CD8-positive, alpha-beta memory T cell (primary cell): ENCODE measurements around the gene PHYKPL. TPM values are rescaled to one million over a fixed set of nuclear protein-coding genes. Genes with fewer than 3 reads are reported as not detected.

Source experiments
- CTCF ChIA-PET: fragments of 350-600 bp; sonication (Branson Sonifier 250); formaldehyde crosslinking; loops from one replicate; lab custom pipeline; 2021; ENCODE audit warnings: antibody characterized with exemption; lab: Charles Lee
- POLR2A ChIA-PET: fragments of 350-600 bp; sonication (Branson Sonifier 250); formaldehyde crosslinking; loops from one replicate; lab custom pipeline; 2021; ENCODE audit warnings: antibody characterized with exemption; lab: Charles Lee
- DNase-seq, 5 donors: peaks; one replicate each; pipeline versions ENCODE4 v3.0.0 to v3.0.0-alpha.2; 2020 to 2022; ENCODE audit warnings: mixed read lengths in 1 of 5
- H3K27ac ChIP-seq: one replicate; pipeline ENCODE4 v1.7.0; 2013; ENCODE audit warnings: low read depth, mild to moderate bottlenecking, low read length, moderate library complexity
- H3K27me3 ChIP-seq: 2 replicates; pipeline ENCODE4 v1.7.0; 2013; ENCODE audit warnings: low read length, mild to moderate bottlenecking; ENCODE audit not compliant: insufficient read depth, poor library complexity, severe bottlenecking
- H3K36me3 ChIP-seq: 2 replicates; pipeline ENCODE4 v1.7.0; 2013; ENCODE audit warnings: mild to moderate bottlenecking, low read length, moderate library complexity; ENCODE audit not compliant: insufficient read depth
- H3K4me1 ChIP-seq: 2 replicates; pipeline ENCODE4 v1.7.0; 2013; ENCODE audit warnings: mild to moderate bottlenecking, low read length, moderate library complexity; ENCODE audit not compliant: insufficient read depth
- H3K4me3 ChIP-seq: 2 replicates; pipeline ENCODE4 v1.7.0; 2013; ENCODE audit warnings: mild to moderate bottlenecking, low read length
- H3K9me3 ChIP-seq: 2 replicates; pipeline ENCODE4 v1.7.0; 2013; ENCODE audit warnings: mild to moderate bottlenecking, low read length
- H3K27ac Mint-ChIP-seq, 8 donors: one replicate each; pipeline ENCODE4 v1.8.0; 2020 to 2021; ENCODE audit warnings: mixed read lengths in 8 of 8, mild to moderate bottlenecking in 6 of 8, inconsistent platforms in 3 of 8, moderate library complexity in 3 of 8
- H3K27me3 Mint-ChIP-seq, 2 donors: one replicate each; pipeline ENCODE4 v1.8.0; 2020 to 2021; ENCODE audit warnings: mixed read lengths in 2 of 2, mild to moderate bottlenecking in 1 of 2, moderate library complexity in 1 of 2
- H3K36me3 Mint-ChIP-seq, 3 donors: one replicate each; pipeline ENCODE4 v1.8.0; 2020 to 2021; ENCODE audit warnings: mixed read lengths in 3 of 3, inconsistent platforms in 1 of 3, mild to moderate bottlenecking in 1 of 3
- H3K4me1 Mint-ChIP-seq, 3 donors: one replicate each; pipeline ENCODE4 v1.8.0; 2020 to 2021; ENCODE audit warnings: mixed read lengths in 3 of 3, inconsistent platforms in 1 of 3, mild to moderate bottlenecking in 1 of 3
- H3K4me3 Mint-ChIP-seq, 7 donors: one replicate each; pipeline ENCODE4 v1.8.0; 2020 to 2021; ENCODE audit warnings: mixed read lengths in 7 of 7, mild to moderate bottlenecking in 6 of 7, moderate library complexity in 4 of 7, inconsistent platforms in 2 of 7
- H3K9me3 Mint-ChIP-seq, 5 donors: one replicate each; pipeline ENCODE4 v1.8.0; 2020 to 2022; ENCODE audit warnings: mixed read lengths in 5 of 5, mild to moderate bottlenecking in 3 of 5, moderate library complexity in 2 of 5, inconsistent platforms in 1 of 5
- polyA plus RNA-seq: library from polyadenylated mRNA; unstranded; fragments of 300-500 nt; fragmentation: Illumina TruSeq; gene quantifications from one replicate; pipeline ENCODE4 v1.2.3, GENCODE V29; 2021
- total RNA-seq, 2 experiments: library from RNA; stranded (reverse); gene quantifications; one replicate each; pipeline ENCODE4 v1.2.3, GENCODE V29; 2021

The PHYKPL gene
- total and polyA plus RNA-seq, 3 experiments from 2014 or later = 41.6 to 61.1 (median 57.8) TPM

DNA sequence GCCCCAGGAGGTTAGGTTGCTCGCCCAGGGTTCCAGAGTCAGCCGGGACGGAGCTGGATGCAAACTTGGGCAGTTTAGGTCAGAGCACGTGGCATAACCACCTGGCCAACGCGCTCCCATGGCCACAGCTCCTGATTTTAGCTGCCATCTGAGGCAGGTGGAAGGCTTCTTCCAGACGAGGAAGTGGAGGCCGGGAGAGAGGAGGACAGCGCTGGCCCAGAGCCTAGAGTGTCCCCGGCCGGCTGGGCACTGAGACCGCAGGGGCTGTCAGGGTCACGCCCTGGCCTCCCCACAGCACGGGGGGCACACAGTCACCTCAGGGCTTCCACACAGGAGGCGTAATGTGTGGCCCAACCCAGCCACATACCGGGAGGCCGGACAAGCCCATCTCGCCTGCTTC lies 16.1 kb upstream of the PHYKPL start:
- Mint-ChIP-seq H3K27me3 (peaks cover 0 to 4% of the 10 kb centered on the region in 2 donors), H3K9me3 (peaks cover 0 to 3% (median 0%) of the 10 kb centered on the region in 5 donors), H3K4me3 (peak overlapping the region in 4 of 7 donors; percentile 66 to 84 (median 79)), H3K36me3 (no peaks in the 10 kb centered on the region), H3K27ac (peak overlapping the region in 6 of 8 donors; percentile 86 to 94 (median 92)), H3K4me1 (peaks cover 22 to 41% (median 36%) of the 10 kb centered on the region in 3 donors)
- Histone ChIP-seq H3K36me3 (no peaks in the 10 kb centered on the region), H3K27ac (no peak overlapping the region), H3K4me3 (no peak overlapping the region), H3K27me3 (no peaks in the 10 kb centered on the region), H3K9me3 (no peaks in the 10 kb centered on the region), H3K4me1 (peaks cover 23% of the 10 kb centered on the region)
- ChIA-PET POLR2A (interaction anchor here (0.6 kb wide), 1 partner anchor 158 kb away, joined by 4 read pairs; no protein-coding TSS in a partner anchor), CTCF (interaction anchor here (0.6 to 2.4 kb wide), 4 partner anchors 8 to 434 kb away, joined by 3 to 13 read pairs (median 4); no protein-coding TSS in a partner anchor)
- no peak for DNase-seq

DNA sequence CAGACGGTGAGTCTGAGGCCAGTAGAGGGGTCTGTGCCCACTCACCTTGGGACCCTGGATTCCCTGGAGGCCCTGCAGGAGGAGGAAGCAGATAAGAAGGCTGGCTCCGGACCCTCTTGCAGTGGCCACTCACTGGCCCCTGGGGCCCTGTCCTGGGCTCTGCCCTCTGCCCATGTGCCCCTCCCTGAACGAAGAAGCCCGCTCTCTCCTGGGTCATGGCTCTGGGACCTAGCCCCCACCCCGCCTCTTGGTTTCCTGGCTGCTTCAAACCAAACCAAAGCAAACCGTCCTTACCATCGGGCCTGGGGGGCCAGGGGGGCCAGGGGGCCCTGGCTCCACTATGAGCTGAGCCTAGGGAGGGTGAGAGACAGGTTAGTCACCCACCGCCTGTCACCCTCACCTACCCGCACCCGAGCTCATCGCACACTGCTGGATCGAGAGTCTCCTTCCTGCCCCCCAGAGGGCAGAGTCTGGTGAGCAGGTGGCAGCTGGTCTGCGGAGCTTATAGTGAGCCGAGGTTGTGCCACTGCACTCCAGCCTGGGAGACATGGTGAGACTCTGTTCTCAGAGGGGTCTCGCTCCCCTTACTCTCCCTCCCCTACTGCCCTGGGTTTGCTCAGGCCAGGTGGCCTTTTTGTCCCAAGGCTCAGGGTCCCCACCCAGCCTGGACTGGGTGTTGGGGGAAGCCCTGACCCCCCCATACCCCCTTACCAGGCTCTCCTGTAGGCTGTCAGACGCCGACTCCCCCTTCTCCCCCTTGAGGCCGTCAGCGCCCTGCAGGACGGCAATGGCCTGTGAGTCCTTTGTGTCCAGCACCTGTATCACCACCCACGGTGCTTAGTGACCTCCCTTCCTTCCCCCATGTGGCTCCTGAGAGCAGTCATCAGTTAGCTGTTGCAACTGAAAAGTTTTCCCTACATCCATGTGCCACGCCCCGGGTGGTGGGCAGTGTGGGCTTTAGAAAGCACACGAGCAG lies 15.2 kb upstream of the PHYKPL start:
- peaks cover 0 to 4% of the 10 kb centered on the region in 2 donors for H3K27me3 Mint-ChIP-seq

DNA sequence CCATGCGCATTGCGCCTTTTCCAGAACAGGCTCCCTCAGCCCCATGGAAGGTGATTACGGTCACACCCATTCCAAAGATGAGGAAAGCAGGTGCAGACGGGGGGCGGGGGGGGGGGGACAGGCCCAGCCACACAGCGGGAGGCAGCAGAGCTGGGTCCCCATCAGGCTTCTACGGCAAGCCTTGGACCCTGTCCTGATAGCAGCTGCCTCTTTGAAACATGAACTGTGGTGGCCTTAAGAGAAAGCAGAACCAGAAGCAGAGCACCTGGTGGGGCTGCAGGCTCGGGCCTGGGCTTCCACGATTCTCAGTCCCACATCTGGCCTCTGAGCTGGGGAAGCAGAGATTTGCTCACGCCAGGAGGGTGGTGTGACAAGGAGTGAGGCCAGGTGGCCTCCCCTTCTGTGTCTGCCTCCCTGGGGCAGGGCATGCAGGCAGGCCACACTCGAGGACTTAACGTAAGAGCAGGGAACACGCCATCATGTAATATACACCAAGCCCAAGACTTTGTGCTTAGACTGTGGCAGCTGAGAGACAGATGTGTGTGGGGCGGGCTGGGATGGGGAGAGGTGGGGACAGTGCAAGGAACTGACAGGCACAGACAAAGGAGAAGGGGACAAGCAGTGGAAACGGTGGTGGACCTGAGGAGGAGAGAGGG lies 14.2 kb upstream of the PHYKPL start:
- Mint-ChIP-seq H3K27me3 (peaks cover 0 to 4% of the 10 kb centered on the region in 2 donors), H3K27ac (peak overlapping the region in 3 of 8 donors; percentile 23 to 86 (median 72)), H3K9me3 (peaks cover 0 to 3% (median 0%) of the 10 kb centered on the region in 5 donors), H3K4me3 (peak overlapping the region in 1 of 7 donors; percentile 69), H3K4me1 (peaks cover 22 to 49% (median 38%) of the 10 kb centered on the region in 3 donors), H3K36me3 (no peaks in the 10 kb centered on the region)
- ChIA-PET CTCF (no interaction called here), POLR2A (no interaction called here)
- Histone ChIP-seq H3K27ac (no peak overlapping the region), H3K27me3 (no peaks in the 10 kb centered on the region), H3K4me3 (no peak overlapping the region), H3K9me3 (no peaks in the 10 kb centered on the region), H3K36me3 (no peaks in the 10 kb centered on the region), H3K4me1 (peaks cover 23% of the 10 kb centered on the region)
- no peak for DNase-seq

More for the DNA sequence above, 15.2 kb upstream of the PHYKPL start:
- H3K9me3 ChIP-seq = no peaks in the 10 kb centered on the region
- no peaks in the 10 kb centered on the region for H3K36me3 Mint-ChIP-seq
- DNase-seq = peak in 3 of 5 donors; percentile 26 to 62 (median 28)
- CTCF ChIA-PET = interaction anchor here (1.6 to 2.4 kb wide), 2 partner anchors 7 to 13 kb away, joined by 5 to 13 read pairs; no protein-coding TSS in a partner anchor
- H3K4me1 ChIP-seq = peaks cover 23% of the 10 kb centered on the region
- no peaks in the 10 kb centered on the region for H3K27me3 ChIP-seq
- no peak overlapping the region for H3K27ac ChIP-seq
- peaks cover 22 to 41% (median 34%) of the 10 kb centered on the region in 3 donors for H3K4me1 Mint-ChIP-seq
- H3K27ac Mint-ChIP-seq = peak overlapping the region in 4 of 8 donors; percentile 19 to 92 (median 58)
- H3K4me3 ChIP-seq = no peak overlapping the region
- POLR2A ChIA-PET = interaction anchor here (0.6 kb wide), 1 partner anchor 108 kb away, joined by 3 read pairs; no protein-coding TSS in a partner anchor
- no peak overlapping the region for H3K4me3 Mint-ChIP-seq
- H3K36me3 ChIP-seq = no peaks in the 10 kb centered on the region
- H3K9me3 Mint-ChIP-seq = peaks cover 0 to 3% (median 0%) of the 10 kb centered on the region in 5 donors

GRCh38 chr5:178245389-178245788 lies 12.8 kb upstream of the PHYKPL start:
- ChIA-PET CTCF (no interaction called here), POLR2A (no interaction called here)
- no peak for DNase-seq
- H3K36me3 Mint-ChIP-seq = no peaks in the 10 kb centered on the region
- H3K27ac Mint-ChIP-seq = no peak overlapping the region
- H3K4me1 ChIP-seq = peaks cover 32% of the 10 kb centered on the region
- H3K4me1 Mint-ChIP-seq = peaks cover 30 to 58% (median 42%) of the 10 kb centered on the region in 3 donors
- no peaks in the 10 kb centered on the region for H3K27me3 ChIP-seq
- no peak overlapping the region for H3K4me3 Mint-ChIP-seq
- peaks cover 0 to 4% of the 10 kb centered on the region in 2 donors for H3K27me3 Mint-ChIP-seq
- peaks cover 0 to 3% (median 0%) of the 10 kb centered on the region in 5 donors for H3K9me3 Mint-ChIP-seq
- no peak overlapping the region for H3K4me3 ChIP-seq
- no peaks in the 10 kb centered on the region for H3K36me3 ChIP-seq
- no peaks in the 10 kb centered on the region for H3K9me3 ChIP-seq
- H3K27ac ChIP-seq = no peak overlapping the region

- no peaks in the 10 kb centered on the region for H3K9me3 ChIP-seq
- H3K4me1 Mint-ChIP-seq = peaks cover 28 to 58% (median 39%) of the 10 kb centered on the region in 3 donors
- H3K36me3 Mint-ChIP-seq = no peaks in the 10 kb centered on the region
- peaks cover 0 to 3% of the 10 kb centered on the region in 2 donors for H3K27me3 Mint-ChIP-seq
- no peaks in the 10 kb centered on the region for H3K27me3 ChIP-seq
- peak overlapping the region in 1 of 8 donors; percentile 46 for H3K27ac Mint-ChIP-seq
- no peak overlapping the region for H3K4me3 Mint-ChIP-seq
- no peak overlapping the region for H3K4me3 ChIP-seq
- DNase-seq = no peak
- ChIA-PET POLR2A (no interaction called here), CTCF (interaction anchor here (1.5 kb wide), 1 partner anchor 13 kb away, joined by 6 read pairs; no protein-coding TSS in a partner anchor)
- H3K9me3 Mint-ChIP-seq = peaks cover 0 to 2% (median 0%) of the 10 kb centered on the region in 5 donors
- no peaks in the 10 kb centered on the region for H3K36me3 ChIP-seq
- no peak overlapping the region for H3K27ac ChIP-seq
- H3K4me1 ChIP-seq = peaks cover 32% of the 10 kb centered on the region
Observed at GRCh38 chr5:178244576-178244975, 12.0 kb upstream of the PHYKPL start.

GRCh38 chr5:178242416-178242815 lies 9.8 kb upstream of the PHYKPL start:
- Mint-ChIP-seq H3K9me3 (no peaks in the 10 kb centered on the region), H3K36me3 (no peaks in the 10 kb centered on the region), H3K4me1 (peaks cover 34 to 57% (median 40%) of the 10 kb centered on the region in 3 donors), H3K27ac (peak overlapping the region in 7 of 8 donors; percentile 11 to 93 (median 53)), H3K4me3 (peak overlapping the region in 2 of 7 donors; percentile 9 to 16), H3K27me3 (no peaks in the 10 kb centered on the region)
- Histone ChIP-seq H3K4me3 (no peak overlapping the region), H3K4me1 (peaks cover 37% of the 10 kb centered on the region), H3K27me3 (no peaks in the 10 kb centered on the region), H3K36me3 (no peaks in the 10 kb centered on the region), H3K9me3 (no peaks in the 10 kb centered on the region), H3K27ac (no peak overlapping the region)
- ChIA-PET POLR2A (no interaction called here), CTCF (no interaction called here)
- peak in 1 of 5 donors; percentile 44 for DNase-seq

DNA sequence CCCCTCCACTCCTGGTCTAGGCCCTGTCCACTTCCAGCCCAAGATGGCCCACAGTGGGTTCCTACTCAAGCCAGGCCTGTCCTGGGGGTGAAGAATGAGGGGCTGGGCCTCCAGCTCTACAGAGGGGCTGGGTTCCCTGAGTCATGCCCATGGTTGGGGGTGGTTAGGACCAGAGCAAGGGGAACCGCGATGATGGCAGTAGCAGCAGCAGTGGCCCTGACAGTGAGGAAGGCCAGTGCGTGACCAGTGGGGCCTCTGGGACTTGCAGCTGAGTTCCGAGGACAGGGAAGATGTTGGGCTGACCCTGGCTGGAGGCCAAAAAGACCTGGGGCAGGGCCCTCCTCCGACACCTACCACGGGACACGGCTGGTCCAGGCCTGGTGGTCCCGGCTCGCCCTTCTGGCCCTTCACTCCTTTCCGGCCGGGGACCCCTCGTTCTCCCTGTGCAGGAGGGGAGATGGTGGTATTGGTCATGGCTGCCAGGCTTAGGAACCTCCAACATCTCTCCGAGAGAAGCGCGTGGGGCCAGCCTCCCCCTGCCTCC lies 9.2 kb upstream of the PHYKPL start:
- Histone ChIP-seq H3K4me1 (peaks cover 44% of the 10 kb centered on the region), H3K9me3 (no peaks in the 10 kb centered on the region), H3K27me3 (no peaks in the 10 kb centered on the region), H3K27ac (no peak overlapping the region), H3K4me3 (no peak overlapping the region), H3K36me3 (no peaks in the 10 kb centered on the region)
- Mint-ChIP-seq H3K27ac (peak overlapping the region in 4 of 8 donors; percentile 12 to 97 (median 88)), H3K9me3 (no peaks in the 10 kb centered on the region), H3K4me1 (peaks cover 40 to 61% (median 43%) of the 10 kb centered on the region in 3 donors), H3K4me3 (no peak overlapping the region), H3K27me3 (no peaks in the 10 kb centered on the region), H3K36me3 (no peaks in the 10 kb centered on the region)
- no peak for DNase-seq
- POLR2A ChIA-PET = no interaction called here
- CTCF ChIA-PET = no interaction called here
